Esophagus muscularis mucosa (tissue), 4 donors: Measurements from ENCODE around the gene CMTM4. TPM values are rescaled to one million over a fixed set of nuclear protein-coding genes. Genes with fewer than 3 reads are reported as not detected.
"Not testable (repeated sequence)": the region's sequence is repeated elsewhere in the genome, so short reads cannot be mapped to it uniquely, and the experiment has no call there.

Experiments used
- DNase-seq: peaks from one replicate; pipeline ENCODE4 v3.0.0-alpha.2; 2017; ENCODE audit errors: extremely low spot score
- H3K27ac ChIP-seq, 4 donors: fragments of 200-600 bp; sonication (generic); replicated peaks in 1 of 4; 1 replicate in 3 of 4; 2 replicates in 1 of 4; pipeline ENCODE4 v1.5.1; 2016 to 2019; ENCODE audit warnings: mild to moderate bottlenecking in 1 of 4
- H3K27me3 ChIP-seq, 4 donors: fragments of 200-600 bp; sonication (generic); one replicate each; pipeline versions ENCODE4 v1.5.1 to v1.6.0; 2016 to 2019
- H3K36me3 ChIP-seq, 4 donors: fragments of 200-600 bp; sonication (generic); one replicate each; pipeline ENCODE4 v1.5.1; 2016 to 2019
- H3K4me1 ChIP-seq, 4 donors: fragments of 200-600 bp; sonication (generic); one replicate each; pipeline ENCODE4 v1.5.1; 2016 to 2019
- H3K4me3 ChIP-seq, 4 donors: fragments of 200-600 bp; sonication (generic); 1 replicate in 2 of 4; 2 replicates in 2 of 4; pipeline ENCODE4 v1.5.1; 2016 to 2019; ENCODE audit warnings: mild to moderate bottlenecking in 4 of 4, moderate library complexity in 1 of 4
- H3K9me3 ChIP-seq, 4 donors: fragments of 200-600 bp; sonication (generic); 1 replicate in 3 of 4; 2 replicates in 1 of 4; pipeline ENCODE4 v1.5.1; 2016 to 2019
- CTCF ChIP-seq, 3 experiments: fragments of 200-600 bp in 2 of 3; fragments of 450-650 bp in 1 of 3; sonication (generic) in 2 of 3; IDR thresholded peaks; one replicate each; pipeline ENCODE4 v1.5.1; 2017 to 2019; ENCODE audit warnings: antibody characterized with exemption in 3 of 3, mild to moderate bottlenecking in 2 of 3, moderate library complexity in 1 of 3
- EP300 ChIP-seq: sonication (generic); formaldehyde crosslinking; IDR thresholded peaks from one replicate; pipeline ENCODE4 v1.6.1; 2017; ENCODE audit warnings: antibody characterized with exemption
- POLR2A ChIP-seq: fragments of 450-650 bp; IDR thresholded peaks from one replicate; pipeline ENCODE4 v1.6.1; 2017; ENCODE audit warnings: antibody characterized with exemption, moderate library complexity, mild to moderate bottlenecking, low read depth
- POLR2AphosphoS5 ChIP-seq, 2 donors: sonication (generic); formaldehyde crosslinking; IDR thresholded peaks; one replicate each; pipeline ENCODE4 v1.6.1; 2017; ENCODE audit warnings: antibody characterized with exemption in 2 of 2
- WGBS: methylation state at CpG from one replicate; pipeline ENCODE4 v1.1.5; 2018; 5-methylcytosine and 5-hydroxymethylcytosine counted together
- intact Hi-C: fragments of 100-400 bp; cut with DNase I; formaldehyde crosslinking; loops from one replicate; pipeline ENCODE4 v1.15.1; 2023
- total RNA-seq, 4 donors: library from RNA; depleted of rRNA; stranded (reverse); fragments of >200 nt; gene quantifications; one replicate each; pipeline versions ENCODE4 v1.1.0 to v1.2.1, GENCODE V29; 2016

Gene CMTM4
- total RNA-seq, 4 donors from 2014 or later = 9.8 to 19.8 (median 15.0) TPM

GRCh38 chr16:66574081-66574480, 122.5 kb downstream of the CMTM4 start:
- no peaks in the 10 kb centered on the region for H3K36me3 ChIP-seq
- peaks cover 7 to 16% (median 11%) of the 10 kb centered on the region in 4 donors for H3K4me1 ChIP-seq
- no peak for TF ChIP-seq POLR2AphosphoS5 (IDR thresholded peaks at IDR 0.05)
- no peak for TF ChIP-seq CTCF (IDR thresholded peaks at IDR 0.05)
- TF ChIP-seq EP300 = no peak
- TF ChIP-seq POLR2A = no peak
- 94% methylated on average over 1 of the region's 1 CpG for WGBS
- DNase-seq = no peak
- intact Hi-C loops = no loop called here
- H3K9me3 ChIP-seq = no peaks in the 10 kb centered on the region
- no peak overlapping the region for H3K4me3 ChIP-seq
- H3K27me3 ChIP-seq = peaks cover 0 to 33% (median 8%) of the 10 kb centered on the region in 4 donors
- no peak overlapping the region for H3K27ac ChIP-seq

- intact Hi-C loops = no loop called here
Observed at GRCh38 chr16:66572356-66572755, 124.2 kb downstream of the CMTM4 start.

DNA sequence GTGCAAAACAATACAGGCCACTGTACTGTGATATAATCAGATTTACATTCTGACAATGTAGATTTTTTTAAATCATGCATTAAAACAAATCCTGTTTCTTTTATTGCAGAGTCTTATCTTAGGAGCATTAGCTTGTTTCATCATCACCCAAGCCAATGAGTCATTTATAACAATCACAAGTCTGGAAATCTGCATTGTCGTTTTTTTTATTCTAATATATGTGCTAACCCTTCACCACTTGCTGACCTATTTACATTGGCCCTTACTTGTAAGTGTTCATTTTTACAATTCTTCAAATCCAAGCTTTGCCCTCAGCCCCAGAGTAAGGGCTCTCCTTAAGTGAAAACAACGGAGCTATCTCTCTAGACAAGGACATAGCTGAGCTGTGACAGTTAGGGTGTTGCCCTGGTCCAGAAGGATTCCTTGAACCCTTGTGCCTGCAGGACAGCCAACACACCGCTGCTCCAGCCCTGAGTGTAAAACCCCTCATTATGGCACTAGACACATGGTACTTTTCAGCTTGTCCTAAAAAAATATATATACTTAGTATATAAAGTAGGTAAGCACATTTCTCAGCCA, 126.6 kb downstream of the CMTM4 start:
- Histone ChIP-seq H3K27me3 (no peaks in the 10 kb centered on the region), H3K4me1 (peaks cover 0 to 6% (median 0%) of the 10 kb centered on the region in 4 donors), H3K36me3 (peaks cover 11 to 23% (median 14%) of the 10 kb centered on the region in 4 donors), H3K4me3 (no peak overlapping the region), H3K9me3 (no peaks in the 10 kb centered on the region), H3K27ac (no peak overlapping the region)
- DNase-seq = no peak
- 72% methylated on average over 3 of the region's 3 CpGs for WGBS
- intact Hi-C loops = no loop called here
- TF ChIP-seq POLR2A (no peak), CTCF (IDR thresholded peaks at IDR 0.05) (no peak), EP300 (no peak), POLR2AphosphoS5 (IDR thresholded peaks at IDR 0.05) (no peak)

More at GRCh38 chr16:66572356-66572755, 124.2 kb downstream of the CMTM4 start:
- H3K27ac ChIP-seq = no peak overlapping the region
- H3K4me3 ChIP-seq = no peak overlapping the region
- peaks cover 0 to 16% (median 0%) of the 10 kb centered on the region in 4 donors for H3K27me3 ChIP-seq
- TF ChIP-seq POLR2AphosphoS5 (IDR thresholded peaks at IDR 0.05) (no peak), EP300 (no peak), POLR2A (no peak), CTCF (IDR thresholded peaks at IDR 0.05) (no peak)
- H3K36me3 ChIP-seq = no peaks in the 10 kb centered on the region
- DNase-seq = no peak
- no peaks in the 10 kb centered on the region for H3K9me3 ChIP-seq
- 83% methylated on average over 2 of the region's 2 CpGs for WGBS
- H3K4me1 ChIP-seq = peaks cover 0 to 6% (median 0%) of the 10 kb centered on the region in 4 donors

DNA sequence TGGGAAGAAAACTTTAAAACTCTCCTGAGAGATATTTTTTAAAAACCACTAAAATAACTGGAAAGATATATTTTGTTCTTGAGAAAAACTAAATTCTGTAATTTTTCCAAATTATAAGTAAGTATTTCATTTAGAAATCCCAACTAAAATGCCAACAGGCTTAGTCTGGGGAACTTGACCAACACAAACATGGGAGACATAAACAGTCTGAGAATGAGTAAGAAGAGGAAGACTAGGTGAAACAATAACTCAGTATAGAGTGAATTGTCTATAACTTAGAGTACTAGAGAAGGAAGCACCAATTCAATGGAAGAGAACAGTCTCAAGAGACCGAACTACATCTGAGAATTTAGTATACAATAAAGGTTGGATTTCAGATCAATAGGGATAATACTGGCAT, 127.4 kb downstream of the CMTM4 start:
- TF ChIP-seq CTCF (IDR thresholded peaks at IDR 0.05) (no peak), POLR2A (no peak), POLR2AphosphoS5 (IDR thresholded peaks at IDR 0.05) (no peak), EP300 (no peak)
- Histone ChIP-seq H3K36me3 (peaks cover 11 to 29% (median 16%) of the 10 kb centered on the region in 4 donors), H3K9me3 (no peaks in the 10 kb centered on the region), H3K4me3 (no peak overlapping the region), H3K4me1 (peaks cover 0 to 6% (median under 1%) of the 10 kb centered on the region in 4 donors), H3K27ac (no peak overlapping the region), H3K27me3 (no peaks in the 10 kb centered on the region)
- DNase-seq = no peak
- intact Hi-C loops = no loop called here
- 91% methylated on average over 1 of the region's 1 CpG for WGBS

DNA sequence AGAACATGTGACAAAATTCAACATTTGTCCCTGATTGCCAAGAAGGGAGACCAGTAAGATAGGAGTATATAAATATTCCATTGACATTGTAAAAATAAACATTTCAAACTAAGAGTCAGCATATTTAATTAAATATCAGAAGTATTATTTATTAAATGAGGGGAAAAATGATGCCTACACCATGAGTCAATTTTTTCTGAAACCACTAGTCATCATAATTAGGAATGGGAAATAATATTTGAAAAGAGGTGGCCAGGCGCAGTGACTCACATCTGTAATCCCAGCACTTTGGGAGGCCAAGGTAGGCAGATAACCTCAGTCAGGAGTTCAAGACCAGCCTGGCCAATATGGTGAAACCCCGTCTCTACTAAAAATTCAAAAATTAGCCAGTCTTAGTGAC, 128.2 kb downstream of the CMTM4 start:
- Histone ChIP-seq H3K27me3 (no peaks in the 10 kb centered on the region), H3K27ac (no peak overlapping the region), H3K9me3 (no peaks in the 10 kb centered on the region), H3K4me3 (no peak overlapping the region), H3K36me3 (peaks cover 11 to 29% (median 16%) of the 10 kb centered on the region in 4 donors), H3K4me1 (peaks cover 0 to 10% (median 5%) of the 10 kb centered on the region in 4 donors)
- intact Hi-C loops = no loop called here
- TF ChIP-seq EP300 (no peak), CTCF (IDR thresholded peaks at IDR 0.05) (no peak), POLR2AphosphoS5 (IDR thresholded peaks at IDR 0.05) (no peak), POLR2A (no peak)
- no peak for DNase-seq
- 89% methylated on average over 2 of the region's 2 CpGs for WGBS

DNA sequence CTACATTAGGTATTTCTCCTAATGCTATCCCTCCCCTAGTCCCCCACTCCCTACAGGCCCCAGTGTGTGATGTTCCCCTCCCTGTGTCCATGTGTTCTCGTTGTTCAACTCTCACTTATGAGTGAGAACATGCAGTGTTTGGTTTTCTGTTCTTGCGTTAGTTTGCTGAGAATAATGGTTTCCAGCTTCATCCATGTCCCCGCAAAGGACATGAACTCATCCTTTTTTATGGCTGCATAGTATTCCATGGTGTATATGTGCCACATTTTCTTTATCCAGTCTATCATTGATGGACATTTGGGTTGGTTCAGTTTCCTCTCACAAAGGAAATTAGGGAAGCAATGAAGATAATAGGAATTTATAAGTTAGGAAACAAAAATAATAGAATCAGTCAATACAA, 129.3 kb downstream of the CMTM4 start:
- DNase-seq, intact Hi-C loops, H3K27me3 ChIP-seq, H3K4me3 ChIP-seq, H3K9me3 ChIP-seq, H3K27ac ChIP-seq: not testable (repeated sequence)
- Histone ChIP-seq H3K4me1 (peaks cover 0 to 17% (median 10%) of the 10 kb centered on the region in 4 donors), H3K36me3 (peaks cover 11 to 29% (median 16%) of the 10 kb centered on the region in 4 donors)
- 88% methylated on average over 3 of the region's 3 CpGs for WGBS
